Nephron (organoid): ENCODE measurements around the gene SPTLC2.
"Not testable (repeated sequence)": the region's sequence is repeated elsewhere in the genome, so short reads cannot be mapped to it uniquely, and the experiment has no call there.

ENCODE experiments used
- H3K27ac Mint-ChIP-seq, 3 experiments: 2 replicates each; pipeline ENCODE4 v1.8.0; 2020; ENCODE audit warnings: mixed read lengths in 3 of 3, mild to moderate bottlenecking in 2 of 3, moderate library complexity in 1 of 3
- H3K27me3 Mint-ChIP-seq: 2 replicates; pipeline ENCODE4 v1.8.0; 2021; ENCODE audit warnings: low read depth, mild to moderate bottlenecking, moderate library complexity, mixed read lengths
- H3K36me3 Mint-ChIP-seq: 2 replicates; pipeline ENCODE4 v1.8.0; 2020; ENCODE audit warnings: low read depth, mixed read lengths
- H3K4me1 Mint-ChIP-seq: 2 replicates; pipeline ENCODE4 v1.8.0; 2020; ENCODE audit warnings: mixed read lengths
- H3K4me3 Mint-ChIP-seq, 3 experiments: 2 replicates each; pipeline ENCODE4 v1.8.0; 2020; ENCODE audit warnings: mild to moderate bottlenecking in 3 of 3, mixed read lengths in 3 of 3, moderate library complexity in 2 of 3
- H3K9me3 Mint-ChIP-seq: 2 replicates; pipeline ENCODE4 v1.8.0; 2020; ENCODE audit warnings: mixed read lengths
- TF ChIP-seq, protein P1 (sequence below), 3 experiments: fragments of 200-600 bp; sonication (generic); IDR thresholded peaks; one replicate each; pipeline ENCODE4 v1.5.0; 2021; ENCODE audit warnings: antibody characterized with exemption in 3 of 3; ENCODE audit not compliant: unreplicated experiment in 3 of 3

Gene SPTLC2

GRCh38 chr14:77547512-77548180 lies 68.8 kb downstream of the SPTLC2 start:
- Mint-ChIP-seq H3K4me3 (no peak overlapping the region), H3K9me3 (no peaks in the 10 kb centered on the region), H3K4me1 (peaks cover 2% of the 10 kb centered on the region), H3K36me3 (peaks cover 46% of the 10 kb centered on the region), H3K27me3 (peaks cover 4% of the 10 kb centered on the region), H3K27ac (no peak overlapping the region)
- TF ChIP-seq, protein P1, sequence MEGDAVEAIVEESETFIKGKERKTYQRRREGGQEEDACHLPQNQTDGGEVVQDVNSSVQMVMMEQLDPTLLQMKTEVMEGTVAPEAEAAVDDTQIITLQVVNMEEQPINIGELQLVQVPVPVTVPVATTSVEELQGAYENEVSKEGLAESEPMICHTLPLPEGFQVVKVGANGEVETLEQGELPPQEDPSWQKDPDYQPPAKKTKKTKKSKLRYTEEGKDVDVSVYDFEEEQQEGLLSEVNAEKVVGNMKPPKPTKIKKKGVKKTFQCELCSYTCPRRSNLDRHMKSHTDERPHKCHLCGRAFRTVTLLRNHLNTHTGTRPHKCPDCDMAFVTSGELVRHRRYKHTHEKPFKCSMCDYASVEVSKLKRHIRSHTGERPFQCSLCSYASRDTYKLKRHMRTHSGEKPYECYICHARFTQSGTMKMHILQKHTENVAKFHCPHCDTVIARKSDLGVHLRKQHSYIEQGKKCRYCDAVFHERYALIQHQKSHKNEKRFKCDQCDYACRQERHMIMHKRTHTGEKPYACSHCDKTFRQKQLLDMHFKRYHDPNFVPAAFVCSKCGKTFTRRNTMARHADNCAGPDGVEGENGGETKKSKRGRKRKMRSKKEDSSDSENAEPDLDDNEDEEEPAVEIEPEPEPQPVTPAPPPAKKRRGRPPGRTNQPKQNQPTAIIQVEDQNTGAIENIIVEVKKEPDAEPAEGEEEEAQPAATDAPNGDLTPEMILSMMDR (IDR thresholded peaks at IDR 0.05; ENCODE audit: unreplicated experiment in 3 of 3): no peak

DNA sequence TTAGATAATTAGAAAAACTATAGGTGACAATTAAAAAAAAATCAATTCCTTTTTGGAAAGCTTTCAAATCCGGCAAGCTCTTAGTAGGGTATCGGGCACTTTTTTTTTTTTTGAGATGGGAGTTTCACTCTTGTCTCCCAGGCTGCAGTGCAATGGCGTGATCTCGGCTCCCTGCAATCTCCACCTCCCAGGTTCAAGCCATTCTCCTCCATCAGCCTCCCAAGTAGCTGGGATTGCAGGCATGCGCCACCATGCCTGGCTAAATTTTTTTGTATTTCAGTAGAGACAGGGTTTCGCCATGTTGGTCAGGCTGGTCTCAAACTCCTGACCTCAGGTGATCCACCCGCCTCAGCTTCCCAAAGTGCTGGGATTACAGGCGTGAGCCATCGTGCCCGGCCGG lies 71.3 kb downstream of the SPTLC2 start:
- H3K4me3 Mint-ChIP-seq, H3K27ac Mint-ChIP-seq, H3K9me3 Mint-ChIP-seq: not testable (repeated sequence)

GRCh38 chr14:77544571-77544970 lies 71.9 kb downstream of the SPTLC2 start:
- Mint-ChIP-seq H3K27me3 (peaks cover 4% of the 10 kb centered on the region), H3K4me1 (peaks cover 12% of the 10 kb centered on the region), H3K4me3 (no peak overlapping the region), H3K27ac (no peak overlapping the region), H3K36me3 (peaks cover 30% of the 10 kb centered on the region), H3K9me3 (no peaks in the 10 kb centered on the region)
- TF ChIP-seq, protein P1 (IDR thresholded peaks at IDR 0.05; ENCODE audit: unreplicated experiment in 3 of 3): no peak

More for the DNA sequence above, 71.3 kb downstream of the SPTLC2 start:
- not testable (repeated sequence) for H3K27me3 Mint-ChIP-seq
- peaks cover 12% of the 10 kb centered on the region for H3K4me1 Mint-ChIP-seq
- H3K36me3 Mint-ChIP-seq: peaks cover 36% of the 10 kb centered on the region

DNA sequence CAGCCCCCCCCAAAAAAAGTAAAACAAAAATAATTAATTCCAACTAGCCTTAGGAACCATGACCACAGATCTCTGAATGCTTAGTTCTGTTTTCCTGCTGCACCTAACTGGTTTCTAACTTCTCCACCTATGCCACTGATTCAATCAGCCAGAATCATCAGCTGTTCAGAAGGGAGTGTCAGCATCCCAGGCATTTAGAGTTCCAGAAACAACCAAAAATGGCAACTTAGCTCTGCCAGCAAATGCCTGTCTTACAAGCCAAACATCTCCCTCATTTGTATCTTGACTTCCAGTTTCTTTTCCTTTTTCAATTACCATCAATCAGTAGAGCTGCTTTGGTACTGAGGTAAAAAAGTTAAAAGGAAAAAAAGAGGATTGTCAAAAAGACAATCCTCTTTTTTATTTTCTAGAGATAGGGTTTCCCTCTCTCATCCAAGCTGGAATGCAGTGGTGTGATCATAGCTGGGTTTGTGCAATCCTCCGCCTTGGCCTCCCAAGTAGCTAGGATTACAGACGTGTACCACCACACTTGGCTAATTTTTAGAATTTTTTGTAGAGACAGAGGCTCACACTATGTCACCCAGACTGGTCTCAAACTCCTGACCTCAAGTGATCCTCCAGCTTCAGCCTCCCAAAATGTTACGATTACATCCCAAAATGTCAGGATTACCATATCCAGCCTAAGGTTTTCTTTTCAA lies 72.7 kb downstream of the SPTLC2 start:
- Mint-ChIP-seq H3K9me3 (no peaks in the 10 kb centered on the region), H3K4me1 (peaks cover 12% of the 10 kb centered on the region), H3K36me3 (peaks cover 28% of the 10 kb centered on the region), H3K27me3 (peaks cover 4% of the 10 kb centered on the region), H3K27ac (peak overlapping the region in 2 of 3 experiments; percentile 80 to 84), H3K4me3 (no peak overlapping the region)
- TF ChIP-seq, protein P1 (IDR thresholded peaks at IDR 0.05; ENCODE audit: unreplicated experiment in 3 of 3): no peak

DNA sequence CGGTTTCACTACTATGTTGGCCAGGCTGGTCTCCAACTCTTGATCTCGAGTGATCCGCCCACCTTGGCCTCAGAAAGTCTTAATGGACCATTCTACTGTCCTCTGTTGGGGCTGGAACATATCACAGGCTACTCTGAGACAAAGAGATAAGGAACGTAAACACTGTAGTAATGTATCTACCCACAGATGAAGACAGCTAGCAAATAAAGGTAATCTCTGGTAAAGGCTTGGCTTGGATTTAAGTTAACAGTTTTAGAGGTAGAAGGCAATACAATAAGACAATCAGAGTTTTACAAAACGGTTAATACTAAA lies 73.2 kb downstream of the SPTLC2 start:
- peaks cover 4% of the 10 kb centered on the region for H3K27me3 Mint-ChIP-seq
- TF ChIP-seq, protein P1 (IDR thresholded peaks at IDR 0.05; ENCODE audit: unreplicated experiment in 3 of 3): no peak
- H3K4me1 Mint-ChIP-seq: peaks cover 12% of the 10 kb centered on the region
- H3K4me3 Mint-ChIP-seq: no peak overlapping the region
- peaks cover 22% of the 10 kb centered on the region for H3K36me3 Mint-ChIP-seq
- peak overlapping the region; percentile 80 to 89 (median 84) for H3K27ac Mint-ChIP-seq
- H3K9me3 Mint-ChIP-seq: no peaks in the 10 kb centered on the region

- H3K4me1 Mint-ChIP-seq: peaks cover 17% of the 10 kb centered on the region
- H3K27ac Mint-ChIP-seq: peak overlapping the region; percentile 80 to 89 (median 84)
- peaks cover 4% of the 10 kb centered on the region for H3K27me3 Mint-ChIP-seq
- H3K9me3 Mint-ChIP-seq: no peaks in the 10 kb centered on the region
- peaks cover 17% of the 10 kb centered on the region for H3K36me3 Mint-ChIP-seq
- no peak overlapping the region for H3K4me3 Mint-ChIP-seq
- TF ChIP-seq, protein P1 (IDR thresholded peaks at IDR 0.05; ENCODE audit: unreplicated experiment in 3 of 3): no peak
Measured at GRCh38 chr14:77542421-77543239, 73.8 kb downstream of the SPTLC2 start.
